Measurements from ENCODE around the gene IMMP2L.

- TF ChIP-seq, protein P1, sequence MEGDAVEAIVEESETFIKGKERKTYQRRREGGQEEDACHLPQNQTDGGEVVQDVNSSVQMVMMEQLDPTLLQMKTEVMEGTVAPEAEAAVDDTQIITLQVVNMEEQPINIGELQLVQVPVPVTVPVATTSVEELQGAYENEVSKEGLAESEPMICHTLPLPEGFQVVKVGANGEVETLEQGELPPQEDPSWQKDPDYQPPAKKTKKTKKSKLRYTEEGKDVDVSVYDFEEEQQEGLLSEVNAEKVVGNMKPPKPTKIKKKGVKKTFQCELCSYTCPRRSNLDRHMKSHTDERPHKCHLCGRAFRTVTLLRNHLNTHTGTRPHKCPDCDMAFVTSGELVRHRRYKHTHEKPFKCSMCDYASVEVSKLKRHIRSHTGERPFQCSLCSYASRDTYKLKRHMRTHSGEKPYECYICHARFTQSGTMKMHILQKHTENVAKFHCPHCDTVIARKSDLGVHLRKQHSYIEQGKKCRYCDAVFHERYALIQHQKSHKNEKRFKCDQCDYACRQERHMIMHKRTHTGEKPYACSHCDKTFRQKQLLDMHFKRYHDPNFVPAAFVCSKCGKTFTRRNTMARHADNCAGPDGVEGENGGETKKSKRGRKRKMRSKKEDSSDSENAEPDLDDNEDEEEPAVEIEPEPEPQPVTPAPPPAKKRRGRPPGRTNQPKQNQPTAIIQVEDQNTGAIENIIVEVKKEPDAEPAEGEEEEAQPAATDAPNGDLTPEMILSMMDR (IDR thresholded peaks at IDR 0.05), result no peak
- TF ChIP-seq POLR2A (IDR thresholded peaks at IDR 0.05), result no peak
Observed at GRCh38 chr7:110767550-110768110, 794.7 kb downstream of the IMMP2L start.

All from body of pancreas (tissue), 4 donors.